NCI-H2196 treated with DMSO at 0.1 percent for 48 hours (cell line): Measurements from ENCODE around the gene C6orf58.
"Not testable (repeated sequence)": the region's sequence is repeated elsewhere in the genome, so short reads cannot be mapped to it uniquely, and the experiment has no call there.

Experiments
- DNase-seq: peaks from one replicate; lab custom pipeline; 2025; ENCODE audit not compliant: unreplicated experiment; lab: John Stamatoyannopoulos, UW

C6orf58 gene

GRCh38 chr6:127590344-127590743 lies 13.4 kb downstream of the C6orf58 start:
- no peak for DNase-seq

GRCh38 chr6:127592964-127593363 lies 16.0 kb downstream of the C6orf58 start:
- DNase-seq: no peak

DNA sequence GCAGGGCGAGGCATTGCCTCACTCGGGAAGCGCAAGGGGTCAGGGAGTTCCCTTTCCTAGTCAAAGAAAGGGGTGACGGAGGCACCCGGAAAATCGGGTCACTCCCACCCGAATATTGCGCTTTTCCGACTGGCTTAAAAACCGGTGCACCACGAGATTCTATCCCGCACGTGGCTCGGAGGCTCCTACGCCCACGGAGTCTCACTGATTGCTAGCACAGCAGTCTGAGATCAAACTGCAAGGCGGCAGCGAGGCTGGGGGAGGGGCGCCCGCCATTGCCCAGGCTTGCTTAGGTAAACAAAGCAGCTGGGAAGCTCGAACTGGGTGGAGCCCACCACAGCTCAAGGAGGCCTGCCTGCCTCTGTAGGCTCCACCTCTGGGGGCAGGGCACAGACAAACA lies 16.5 kb downstream of the C6orf58 start:
- not testable (repeated sequence) for DNase-seq

DNA sequence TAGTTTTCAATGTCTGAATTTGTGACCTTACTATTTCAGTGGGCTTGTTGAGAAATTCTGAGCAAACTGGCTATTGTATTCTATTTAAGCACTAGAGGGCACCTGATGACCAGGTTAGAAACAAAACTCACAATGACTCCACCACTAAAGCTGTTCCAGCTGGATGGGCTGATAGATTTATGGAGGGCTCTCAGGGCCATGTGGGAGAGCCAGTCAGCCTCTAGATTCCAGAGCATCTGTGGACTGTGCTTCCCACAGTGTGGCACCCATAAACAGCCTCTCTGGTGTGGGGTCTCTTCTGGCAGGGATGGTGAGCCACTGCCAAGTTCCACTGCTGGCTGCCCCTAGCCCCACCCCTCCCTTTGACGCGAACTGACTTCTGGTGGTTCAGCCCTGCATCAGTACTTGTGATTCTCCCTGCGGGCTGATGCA lies 29.2 kb downstream of the C6orf58 start:
- DNase-seq: no peak

DNA sequence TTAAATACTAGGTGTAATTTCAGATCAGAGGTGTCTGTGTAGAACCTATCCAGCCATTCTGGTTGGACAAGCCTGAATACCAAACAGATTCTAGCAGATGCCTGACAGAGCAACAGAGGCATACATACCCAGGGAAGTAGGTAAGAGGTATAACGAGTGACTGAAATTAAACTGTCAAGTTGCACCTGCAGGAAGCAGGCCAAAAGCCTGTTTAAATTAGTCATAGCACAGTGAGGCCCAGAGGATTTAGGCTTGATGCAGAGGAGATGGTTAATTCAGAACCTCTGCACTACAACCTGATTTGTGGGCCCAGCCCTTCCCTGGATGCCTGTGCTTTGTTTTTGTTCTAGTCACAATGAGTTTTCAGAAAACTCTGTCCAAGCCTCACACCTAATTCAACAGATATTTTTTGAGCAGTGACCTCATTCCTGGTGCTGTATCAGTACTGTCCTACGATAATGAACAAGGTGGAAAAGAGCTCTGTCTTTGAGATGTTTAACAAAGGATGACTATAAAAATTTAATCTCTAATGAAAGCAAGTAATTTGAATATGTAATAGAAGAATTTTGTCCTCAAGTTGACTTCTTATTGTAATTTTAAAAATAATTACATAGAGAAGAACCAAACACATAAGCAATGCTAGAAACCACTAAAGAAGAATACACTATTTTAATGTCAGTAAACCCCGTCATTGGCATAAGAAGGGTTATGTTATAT lies 31.7 kb downstream of the C6orf58 start:
- DNase-seq: no peak

- no peak for DNase-seq
These were observed 41.8 kb downstream of the C6orf58 start for GRCh38 chr6:127618729-127619128.

GRCh38 chr6:127630800-127631199 lies 53.8 kb downstream of the C6orf58 start:
- no peak for DNase-seq

- DNase-seq: no peak
These were observed 57.2 kb downstream of the C6orf58 start for GRCh38 chr6:127634178-127634577.

- no peak for DNase-seq
These were observed 58.1 kb downstream of the C6orf58 start for GRCh38 chr6:127635091-127635490.

GRCh38 chr6:127637830-127638409 lies 60.9 kb downstream of the C6orf58 start:
- no peak for DNase-seq
